ENCODE data around the gene BCAS3. TPM values are rescaled to one million over a fixed set of nuclear protein-coding genes. Genes with fewer than 3 reads are reported as not detected.
"Not testable (repeated sequence)": the region's sequence is repeated elsewhere in the genome, so short reads cannot be mapped to it uniquely, and the experiment has no call there.

The BCAS3 gene
- polyA plus RNA-seq, 3 donors, result 10.3 to 19.1 (median 14.7) TPM

DNA sequence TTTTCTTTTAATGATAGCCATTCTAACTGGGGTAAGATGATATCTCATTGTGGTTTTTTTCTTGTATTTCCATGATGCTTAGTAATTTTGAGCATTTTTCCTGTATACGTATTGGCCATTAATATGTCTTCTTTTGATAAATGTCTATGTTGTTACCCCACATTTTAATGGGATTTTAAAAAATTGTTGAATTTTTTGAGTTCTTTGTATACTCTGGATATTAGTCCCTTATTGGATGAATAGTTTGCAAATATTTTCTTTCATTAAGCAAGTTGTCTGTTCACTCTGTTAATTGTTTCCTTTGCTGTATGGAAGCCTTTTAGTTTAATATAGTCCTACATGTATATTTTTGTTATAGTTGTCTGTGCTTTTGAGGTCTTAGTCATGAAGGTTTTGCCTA lies 79.8 kb downstream of the BCAS3 start:
- Mint-ChIP-seq H3K27ac (no peak overlapping the region), H3K27me3 (ENCODE audit: low read depth in 3 of 3) (peaks cover 0 to 2% (median 0%) of the 10 kb centered on the region in 3 donors), H3K4me1 (no peaks in the 10 kb centered on the region), H3K4me3 (no peak overlapping the region), H3K36me3 (peaks cover 25% of the 10 kb centered on the region in 2 donors), H3K9me3 (peaks cover 5 to 22% (median 13%) of the 10 kb centered on the region in 7 donors)
- intact Hi-C loops (cut with micrococcal nuclease), result no loop called here
- DNase-seq, result no peak
- peaks cover 4 to 12% of the 10 kb centered on the region in 2 donors for H3K9me3 ChIP-seq (replicated peaks in 1 of 2; ENCODE audit: control insufficient read depth in 1 of 2, insufficient read depth in 1 of 2, low read length in 2 of 2)
- no peak overlapping the region for H3K9ac ChIP-seq (ENCODE audit: insufficient read depth, low read length, poor library complexity, severe bottlenecking)
- H2AFZ ChIP-seq (ENCODE audit: insufficient read depth, low read depth, low read length, poor library complexity, severe bottlenecking), result no peak overlapping the region
- TF ChIP-seq CTCF (IDR thresholded peaks at IDR 0.05), result no peak
- no peaks in the 10 kb centered on the region for H4K20me1 ChIP-seq (ENCODE audit: insufficient read depth, low read length)
- no peak overlapping the region for H3K4me3 ChIP-seq (replicated peaks in 1 of 3; ENCODE audit: low read depth in 2 of 3, low read length in 3 of 3)
- peaks cover 0 to 5% of the 10 kb centered on the region in 2 donors for H3K36me3 ChIP-seq (replicated peaks in 1 of 2; ENCODE audit: control insufficient read depth in 1 of 2, insufficient read depth in 2 of 2, low read length in 2 of 2)
- H3K4me1 ChIP-seq (ENCODE audit: control insufficient read depth in 1 of 2, insufficient read depth in 2 of 2, low read length in 2 of 2), result no peaks in the 10 kb centered on the region
- no peak overlapping the region for H3K27ac ChIP-seq (ENCODE audit: low read depth in 1 of 2, low read length in 2 of 2)
- WGBS (ENCODE audit: insufficient coverage), result no CpG with 5 or more reads among the region's 1 CpG
- H3K4me2 ChIP-seq (replicated peaks; ENCODE audit: extremely low read depth, low read length, poor library complexity, severe bottlenecking), result no peak overlapping the region
- no peaks in the 10 kb centered on the region for H3K27me3 ChIP-seq (ENCODE audit: control insufficient read depth in 2 of 2, insufficient read depth in 2 of 2, low read length in 2 of 2)
- no peaks in the 10 kb centered on the region for H3K79me2 ChIP-seq (ENCODE audit: insufficient read depth, low read length)

DNA sequence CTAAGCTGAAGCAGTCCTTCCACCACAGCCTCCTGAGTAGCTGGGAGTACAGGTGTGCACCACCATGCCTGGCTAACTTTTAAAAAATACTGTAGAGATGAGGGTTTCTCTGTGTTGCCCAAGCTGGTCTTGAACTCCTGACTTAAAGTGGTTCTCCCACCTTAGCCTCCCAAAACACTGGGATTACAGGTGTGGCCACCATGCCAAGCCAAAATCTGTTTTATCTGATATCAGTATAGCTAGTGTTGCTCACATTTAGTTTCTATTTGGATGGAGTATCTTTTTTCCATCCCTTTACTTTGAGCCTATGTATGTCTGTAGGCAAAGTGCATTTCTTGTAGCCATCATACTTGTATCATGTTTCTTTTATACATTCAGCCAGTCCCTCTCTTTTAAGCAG lies 82.1 kb downstream of the BCAS3 start:
- Histone ChIP-seq H3K9ac (ENCODE audit: insufficient read depth, low read length, poor library complexity, severe bottlenecking) (no peak overlapping the region), H3K9me3 (replicated peaks in 1 of 2; ENCODE audit: control insufficient read depth in 1 of 2, insufficient read depth in 1 of 2, low read length in 2 of 2) (peaks cover 4 to 12% of the 10 kb centered on the region in 2 donors), H3K27ac (ENCODE audit: low read depth in 1 of 2, low read length in 2 of 2) (no peak overlapping the region), H3K4me2 (replicated peaks; ENCODE audit: extremely low read depth, low read length, poor library complexity, severe bottlenecking) (no peak overlapping the region), H3K36me3 (replicated peaks in 1 of 2; ENCODE audit: control insufficient read depth in 1 of 2, insufficient read depth in 2 of 2, low read length in 2 of 2) (peaks cover 0 to 5% of the 10 kb centered on the region in 2 donors), H3K27me3 (ENCODE audit: control insufficient read depth in 2 of 2, insufficient read depth in 2 of 2, low read length in 2 of 2) (no peaks in the 10 kb centered on the region), H3K79me2 (ENCODE audit: insufficient read depth, low read length) (no peaks in the 10 kb centered on the region), H4K20me1 (ENCODE audit: insufficient read depth, low read length) (no peaks in the 10 kb centered on the region), H3K4me1 (ENCODE audit: control insufficient read depth in 1 of 2, insufficient read depth in 2 of 2, low read length in 2 of 2) (no peaks in the 10 kb centered on the region), H2AFZ (ENCODE audit: insufficient read depth, low read depth, low read length, poor library complexity, severe bottlenecking) (no peak overlapping the region), H3K4me3 (replicated peaks in 1 of 3; ENCODE audit: low read depth in 2 of 3, low read length in 3 of 3) (no peak overlapping the region)
- H3K27me3 Mint-ChIP-seq (ENCODE audit: low read depth in 3 of 3), result peaks cover 0 to 2% (median 0%) of the 10 kb centered on the region in 3 donors
- peak overlapping the region in 1 of 7 donors; percentile 40 for H3K27ac Mint-ChIP-seq
- peaks cover 3 to 29% (median 13%) of the 10 kb centered on the region in 7 donors for H3K9me3 Mint-ChIP-seq
- H3K4me1 Mint-ChIP-seq, result no peaks in the 10 kb centered on the region
- intact Hi-C loops (cut with micrococcal nuclease), result no loop called here
- H3K36me3 Mint-ChIP-seq, result peaks cover 18 to 19% of the 10 kb centered on the region in 2 donors
- DNase-seq, result no peak
- TF ChIP-seq CTCF (IDR thresholded peaks at IDR 0.05), result no peak
- H3K4me3 Mint-ChIP-seq, result no peak overlapping the region

DNA sequence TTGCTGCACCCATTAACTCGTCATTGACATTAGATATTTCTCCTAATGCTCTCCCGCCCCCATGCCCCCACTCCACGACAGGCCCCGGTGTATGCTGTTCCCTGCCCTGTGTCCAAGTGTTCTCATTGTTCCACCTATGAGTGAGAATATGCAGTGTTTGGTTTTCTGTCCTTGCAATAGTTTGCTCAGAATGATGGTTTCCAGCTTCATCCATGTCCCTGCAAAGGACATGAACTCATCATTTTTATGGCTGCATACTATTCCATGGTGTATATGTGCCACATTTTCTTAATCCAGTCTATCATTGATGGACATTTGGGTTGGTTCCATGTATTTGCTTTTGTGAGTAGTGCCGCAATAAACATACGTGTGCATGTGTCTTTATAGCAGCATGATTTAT lies 83.7 kb downstream of the BCAS3 start:
- H3K4me3 Mint-ChIP-seq; H3K4me3 ChIP-seq (replicated peaks in 1 of 3; ENCODE audit: low read depth in 2 of 3, low read length in 3 of 3); H3K36me3 ChIP-seq (replicated peaks in 1 of 2; ENCODE audit: control insufficient read depth in 1 of 2, insufficient read depth in 2 of 2, low read length in 2 of 2); DNase-seq; intact Hi-C loops (cut with micrococcal nuclease); H3K9ac ChIP-seq (ENCODE audit: insufficient read depth, low read length, poor library complexity, severe bottlenecking); H4K20me1 ChIP-seq (ENCODE audit: insufficient read depth, low read length); H3K27me3 ChIP-seq (ENCODE audit: control insufficient read depth in 2 of 2, insufficient read depth in 2 of 2, low read length in 2 of 2); H3K4me1 ChIP-seq (ENCODE audit: control insufficient read depth in 1 of 2, insufficient read depth in 2 of 2, low read length in 2 of 2); H3K27me3 Mint-ChIP-seq (ENCODE audit: low read depth in 3 of 3); H3K27ac ChIP-seq (ENCODE audit: low read depth in 1 of 2, low read length in 2 of 2); H3K79me2 ChIP-seq (ENCODE audit: insufficient read depth, low read length); H3K4me2 ChIP-seq (replicated peaks; ENCODE audit: extremely low read depth, low read length, poor library complexity, severe bottlenecking); H3K4me1 Mint-ChIP-seq; H3K27ac Mint-ChIP-seq; H2AFZ ChIP-seq (ENCODE audit: insufficient read depth, low read depth, low read length, poor library complexity, severe bottlenecking): not testable (repeated sequence)
- whole genome bisulfite sequencing (ENCODE audit: insufficient coverage), result no CpG with 5 or more reads among the region's 6 CpGs
- H3K9me3 Mint-ChIP-seq, result peaks cover 3 to 38% (median 16%) of the 10 kb centered on the region in 7 donors
- H3K9me3 ChIP-seq (replicated peaks in 1 of 2; ENCODE audit: control insufficient read depth in 1 of 2, insufficient read depth in 1 of 2, low read length in 2 of 2), result peaks cover 4 to 12% of the 10 kb centered on the region in 2 donors
- H3K36me3 Mint-ChIP-seq, result peaks cover 17 to 19% of the 10 kb centered on the region in 2 donors

Measured in CD14-positive monocyte (primary cell).